Measurements from ENCODE around the gene HSPBP1. TPM values are rescaled to one million over a fixed set of nuclear protein-coding genes. Genes with fewer than 3 reads are reported as not detected.

The HSPBP1 gene
- total RNA-seq, 1 experiment from 2014 or later, result 65.2 TPM

DNA sequence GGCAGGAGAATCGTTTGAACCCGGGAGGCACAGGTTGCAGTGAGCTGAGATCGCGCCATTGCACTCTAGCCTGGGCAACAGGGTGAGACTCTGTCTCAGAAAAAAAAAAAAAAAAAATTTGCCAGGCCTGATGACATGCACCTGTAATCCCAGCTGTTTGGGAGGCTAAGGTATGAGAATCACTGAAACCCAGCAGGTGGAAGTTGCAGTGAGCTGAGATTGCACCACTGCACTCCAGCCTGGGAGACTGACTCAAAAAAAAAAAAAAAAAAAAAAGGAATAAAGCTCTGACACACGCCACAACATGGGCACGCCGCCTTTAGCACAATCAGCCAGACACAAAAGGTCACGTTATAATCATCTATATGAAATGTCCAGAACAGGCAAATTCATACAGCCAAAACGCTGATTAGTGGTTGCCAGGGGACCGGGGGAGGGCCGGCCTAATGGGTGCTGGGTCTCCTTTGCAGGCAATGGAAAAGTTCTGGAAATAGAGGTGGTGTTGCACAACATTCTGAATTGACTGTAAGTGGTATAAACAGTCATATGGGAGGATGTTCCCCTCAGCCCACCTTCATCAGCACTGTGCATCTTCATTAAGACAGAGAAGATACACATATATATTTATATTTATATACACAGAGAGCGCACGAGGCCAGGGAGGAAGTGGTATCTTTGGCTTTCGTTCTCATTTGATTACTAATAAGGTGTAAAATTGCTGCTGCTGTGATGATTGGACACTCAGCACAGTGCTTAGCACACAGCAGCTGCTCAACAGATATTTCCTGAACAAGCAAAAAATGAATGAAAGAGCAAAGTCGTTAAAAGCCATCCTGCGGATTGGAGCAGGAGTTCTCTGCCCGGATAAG is 3.8 kb downstream of the HSPBP1 start:
- peaks cover 8% of the 10 kb centered on the region for H3K36me3 Mint-ChIP-seq
- no peaks in the 10 kb centered on the region for H3K9me3 Mint-ChIP-seq
- H3K4me3 Mint-ChIP-seq, result no peak overlapping the region
- no peaks in the 10 kb centered on the region for H3K27me3 Mint-ChIP-seq (ENCODE audit: low read depth)
- ChIA-PET CTCF (interaction anchor here (0.6 to 0.9 kb wide), 2 partner anchors 115 to 159 kb away, joined by 3 to 4 read pairs; partner anchors contain the start of gene PPP1R12C), POLR2A (no interaction called here)
- ATAC-seq (no peak), DNase-seq (ENCODE audit: low spot score) (no peak)
- H3K4me1 Mint-ChIP-seq, result peaks cover 10% of the 10 kb centered on the region
- TF ChIP-seq NR1H2 (CRISPR knock-in tag; IDR thresholded peaks at IDR 0.05), result no peak
- TF ChIP-seq ZNF396 (CRISPR knock-in tag; IDR thresholded peaks at IDR 0.05; ENCODE audit: borderline replicate concordance), result no peak
- no peak for TF ChIP-seq GTF2I (CRISPR knock-in tag; conservative IDR thresholded peaks at IDR 0.05)
- TF ChIP-seq, protein P1, sequence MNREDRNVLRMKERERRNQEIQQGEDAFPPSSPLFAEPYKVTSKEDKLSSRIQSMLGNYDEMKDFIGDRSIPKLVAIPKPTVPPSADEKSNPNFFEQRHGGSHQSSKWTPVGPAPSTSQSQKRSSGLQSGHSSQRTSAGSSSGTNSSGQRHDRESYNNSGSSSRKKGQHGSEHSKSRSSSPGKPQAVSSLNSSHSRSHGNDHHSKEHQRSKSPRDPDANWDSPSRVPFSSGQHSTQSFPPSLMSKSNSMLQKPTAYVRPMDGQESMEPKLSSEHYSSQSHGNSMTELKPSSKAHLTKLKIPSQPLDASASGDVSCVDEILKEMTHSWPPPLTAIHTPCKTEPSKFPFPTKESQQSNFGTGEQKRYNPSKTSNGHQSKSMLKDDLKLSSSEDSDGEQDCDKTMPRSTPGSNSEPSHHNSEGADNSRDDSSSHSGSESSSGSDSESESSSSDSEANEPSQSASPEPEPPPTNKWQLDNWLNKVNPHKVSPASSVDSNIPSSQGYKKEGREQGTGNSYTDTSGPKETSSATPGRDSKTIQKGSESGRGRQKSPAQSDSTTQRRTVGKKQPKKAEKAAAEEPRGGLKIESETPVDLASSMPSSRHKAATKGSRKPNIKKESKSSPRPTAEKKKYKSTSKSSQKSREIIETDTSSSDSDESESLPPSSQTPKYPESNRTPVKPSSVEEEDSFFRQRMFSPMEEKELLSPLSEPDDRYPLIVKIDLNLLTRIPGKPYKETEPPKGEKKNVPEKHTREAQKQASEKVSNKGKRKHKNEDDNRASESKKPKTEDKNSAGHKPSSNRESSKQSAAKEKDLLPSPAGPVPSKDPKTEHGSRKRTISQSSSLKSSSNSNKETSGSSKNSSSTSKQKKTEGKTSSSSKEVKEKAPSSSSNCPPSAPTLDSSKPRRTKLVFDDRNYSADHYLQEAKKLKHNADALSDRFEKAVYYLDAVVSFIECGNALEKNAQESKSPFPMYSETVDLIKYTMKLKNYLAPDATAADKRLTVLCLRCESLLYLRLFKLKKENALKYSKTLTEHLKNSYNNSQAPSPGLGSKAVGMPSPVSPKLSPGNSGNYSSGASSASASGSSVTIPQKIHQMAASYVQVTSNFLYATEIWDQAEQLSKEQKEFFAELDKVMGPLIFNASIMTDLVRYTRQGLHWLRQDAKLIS (CRISPR knock-in tag; IDR thresholded peaks at IDR 0.05; ENCODE audit: borderline replicate concordance), result no peak
- TF ChIP-seq ZNF423 (CRISPR knock-in tag; IDR thresholded peaks at IDR 0.05), result no peak
- 0 out of 2 replicates have a peak overlapping the region, but pooled peaks have one; percentile 72 for H3K27ac Mint-ChIP-seq

DNA sequence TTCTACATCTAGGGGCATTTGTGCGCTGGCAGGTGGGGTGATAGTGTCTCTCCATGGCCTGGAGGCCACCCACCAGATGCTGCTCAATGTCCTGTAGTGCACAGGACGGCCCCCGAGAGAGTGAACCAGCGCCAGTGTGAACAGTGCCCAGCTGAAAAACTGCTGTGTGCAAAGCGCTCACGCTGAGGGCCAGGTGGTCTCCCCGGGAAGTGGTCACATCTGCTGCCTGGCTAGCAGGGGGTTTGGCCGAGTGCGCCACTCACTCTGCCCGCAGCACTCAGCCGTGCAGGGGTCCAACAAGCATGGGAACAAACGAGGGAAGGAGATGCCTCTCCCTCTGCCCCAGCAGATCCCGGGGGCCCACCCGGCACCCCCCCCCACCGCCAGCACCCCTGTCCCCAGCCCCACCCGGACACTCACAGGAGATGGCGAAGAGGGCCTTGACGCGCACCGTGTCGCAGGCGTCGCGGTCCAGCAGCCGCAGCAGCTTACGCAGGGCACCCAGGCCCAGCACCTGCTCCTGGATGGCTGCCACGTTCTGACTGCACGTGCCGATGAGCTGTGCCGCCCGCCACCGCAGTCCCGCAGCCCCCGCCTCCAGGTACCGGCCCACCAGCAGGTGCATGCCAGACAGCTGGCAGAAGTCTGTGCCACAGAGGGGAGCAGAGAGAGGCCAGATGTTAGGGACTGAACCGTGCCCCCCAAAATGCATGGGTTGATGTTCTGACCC is 5.8 kb downstream of the HSPBP1 start:
- TF ChIP-seq, protein P2, sequence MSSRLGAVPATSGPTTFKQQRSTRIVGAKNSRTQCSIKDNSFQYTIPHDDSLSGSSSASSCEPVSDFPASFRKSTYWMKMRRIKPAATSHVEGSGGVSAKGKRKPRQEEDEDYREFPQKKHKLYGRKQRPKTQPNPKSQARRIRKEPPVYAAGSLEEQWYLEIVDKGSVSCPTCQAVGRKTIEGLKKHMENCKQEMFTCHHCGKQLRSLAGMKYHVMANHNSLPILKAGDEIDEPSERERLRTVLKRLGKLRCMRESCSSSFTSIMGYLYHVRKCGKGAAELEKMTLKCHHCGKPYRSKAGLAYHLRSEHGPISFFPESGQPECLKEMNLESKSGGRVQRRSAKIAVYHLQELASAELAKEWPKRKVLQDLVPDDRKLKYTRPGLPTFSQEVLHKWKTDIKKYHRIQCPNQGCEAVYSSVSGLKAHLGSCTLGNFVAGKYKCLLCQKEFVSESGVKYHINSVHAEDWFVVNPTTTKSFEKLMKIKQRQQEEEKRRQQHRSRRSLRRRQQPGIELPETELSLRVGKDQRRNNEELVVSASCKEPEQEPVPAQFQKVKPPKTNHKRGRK (CRISPR knock-in tag; IDR thresholded peaks at IDR 0.05; ENCODE audit: borderline replicate concordance), result no peak
- TF ChIP-seq RORB (CRISPR knock-in tag; IDR thresholded peaks at IDR 0.05), result no peak
- no peak for TF ChIP-seq PRRX2 (CRISPR knock-in tag; IDR thresholded peaks at IDR 0.05)
- no peak for TF ChIP-seq IRF2 (CRISPR knock-in tag; IDR thresholded peaks at IDR 0.05; ENCODE audit: borderline replicate concordance, low read depth)
- no peak for TF ChIP-seq ZNF219 (CRISPR knock-in tag; IDR thresholded peaks at IDR 0.05; ENCODE audit: borderline replicate concordance)
- TF ChIP-seq, protein P3, sequence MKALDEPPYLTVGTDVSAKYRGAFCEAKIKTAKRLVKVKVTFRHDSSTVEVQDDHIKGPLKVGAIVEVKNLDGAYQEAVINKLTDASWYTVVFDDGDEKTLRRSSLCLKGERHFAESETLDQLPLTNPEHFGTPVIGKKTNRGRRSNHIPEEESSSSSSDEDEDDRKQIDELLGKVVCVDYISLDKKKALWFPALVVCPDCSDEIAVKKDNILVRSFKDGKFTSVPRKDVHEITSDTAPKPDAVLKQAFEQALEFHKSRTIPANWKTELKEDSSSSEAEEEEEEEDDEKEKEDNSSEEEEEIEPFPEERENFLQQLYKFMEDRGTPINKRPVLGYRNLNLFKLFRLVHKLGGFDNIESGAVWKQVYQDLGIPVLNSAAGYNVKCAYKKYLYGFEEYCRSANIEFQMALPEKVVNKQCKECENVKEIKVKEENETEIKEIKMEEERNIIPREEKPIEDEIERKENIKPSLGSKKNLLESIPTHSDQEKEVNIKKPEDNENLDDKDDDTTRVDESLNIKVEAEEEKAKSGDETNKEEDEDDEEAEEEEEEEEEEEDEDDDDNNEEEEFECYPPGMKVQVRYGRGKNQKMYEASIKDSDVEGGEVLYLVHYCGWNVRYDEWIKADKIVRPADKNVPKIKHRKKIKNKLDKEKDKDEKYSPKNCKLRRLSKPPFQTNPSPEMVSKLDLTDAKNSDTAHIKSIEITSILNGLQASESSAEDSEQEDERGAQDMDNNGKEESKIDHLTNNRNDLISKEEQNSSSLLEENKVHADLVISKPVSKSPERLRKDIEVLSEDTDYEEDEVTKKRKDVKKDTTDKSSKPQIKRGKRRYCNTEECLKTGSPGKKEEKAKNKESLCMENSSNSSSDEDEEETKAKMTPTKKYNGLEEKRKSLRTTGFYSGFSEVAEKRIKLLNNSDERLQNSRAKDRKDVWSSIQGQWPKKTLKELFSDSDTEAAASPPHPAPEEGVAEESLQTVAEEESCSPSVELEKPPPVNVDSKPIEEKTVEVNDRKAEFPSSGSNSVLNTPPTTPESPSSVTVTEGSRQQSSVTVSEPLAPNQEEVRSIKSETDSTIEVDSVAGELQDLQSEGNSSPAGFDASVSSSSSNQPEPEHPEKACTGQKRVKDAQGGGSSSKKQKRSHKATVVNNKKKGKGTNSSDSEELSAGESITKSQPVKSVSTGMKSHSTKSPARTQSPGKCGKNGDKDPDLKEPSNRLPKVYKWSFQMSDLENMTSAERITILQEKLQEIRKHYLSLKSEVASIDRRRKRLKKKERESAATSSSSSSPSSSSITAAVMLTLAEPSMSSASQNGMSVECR (CRISPR knock-in tag; IDR thresholded peaks at IDR 0.05; ENCODE audit: borderline replicate concordance), result no peak
- TF ChIP-seq, protein P4, sequence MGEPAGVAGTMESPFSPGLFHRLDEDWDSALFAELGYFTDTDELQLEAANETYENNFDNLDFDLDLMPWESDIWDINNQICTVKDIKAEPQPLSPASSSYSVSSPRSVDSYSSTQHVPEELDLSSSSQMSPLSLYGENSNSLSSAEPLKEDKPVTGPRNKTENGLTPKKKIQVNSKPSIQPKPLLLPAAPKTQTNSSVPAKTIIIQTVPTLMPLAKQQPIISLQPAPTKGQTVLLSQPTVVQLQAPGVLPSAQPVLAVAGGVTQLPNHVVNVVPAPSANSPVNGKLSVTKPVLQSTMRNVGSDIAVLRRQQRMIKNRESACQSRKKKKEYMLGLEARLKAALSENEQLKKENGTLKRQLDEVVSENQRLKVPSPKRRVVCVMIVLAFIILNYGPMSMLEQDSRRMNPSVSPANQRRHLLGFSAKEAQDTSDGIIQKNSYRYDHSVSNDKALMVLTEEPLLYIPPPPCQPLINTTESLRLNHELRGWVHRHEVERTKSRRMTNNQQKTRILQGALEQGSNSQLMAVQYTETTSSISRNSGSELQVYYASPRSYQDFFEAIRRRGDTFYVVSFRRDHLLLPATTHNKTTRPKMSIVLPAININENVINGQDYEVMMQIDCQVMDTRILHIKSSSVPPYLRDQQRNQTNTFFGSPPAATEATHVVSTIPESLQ (CRISPR knock-in tag; IDR thresholded peaks at IDR 0.05), result no peak
- no peak for TF ChIP-seq GRHL2 (CRISPR knock-in tag; IDR thresholded peaks at IDR 0.05; ENCODE audit: insufficient replicate concordance, severe bottlenecking)
- TF ChIP-seq, protein P5, sequence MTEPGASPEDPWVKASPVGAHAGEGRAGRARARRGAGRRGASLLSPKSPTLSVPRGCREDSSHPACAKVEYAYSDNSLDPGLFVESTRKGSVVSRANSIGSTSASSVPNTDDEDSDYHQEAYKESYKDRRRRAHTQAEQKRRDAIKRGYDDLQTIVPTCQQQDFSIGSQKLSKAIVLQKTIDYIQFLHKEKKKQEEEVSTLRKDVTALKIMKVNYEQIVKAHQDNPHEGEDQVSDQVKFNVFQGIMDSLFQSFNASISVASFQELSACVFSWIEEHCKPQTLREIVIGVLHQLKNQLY (CRISPR knock-in tag; IDR thresholded peaks at IDR 0.05), result no peak
- no peak for TF ChIP-seq SP1 (CRISPR knock-in tag; conservative IDR thresholded peaks at IDR 0.05)
- no peak overlapping the region for H3K27ac Mint-ChIP-seq
- peaks cover 2% of the 10 kb centered on the region for H3K4me1 Mint-ChIP-seq
- ChIA-PET POLR2A (no interaction called here), CTCF (no interaction called here)
- H3K4me3 Mint-ChIP-seq, result no peak overlapping the region
- no peak for DNase-seq (ENCODE audit: low spot score)
- ATAC-seq, result no peak
- H3K36me3 Mint-ChIP-seq, result peaks cover 8% of the 10 kb centered on the region
- H3K27me3 Mint-ChIP-seq (ENCODE audit: low read depth), result no peaks in the 10 kb centered on the region
- H3K9me3 Mint-ChIP-seq, result no peaks in the 10 kb centered on the region
